Esophagus (tissue), 2 donors: ENCODE data around the gene HS3ST3A1. TPM values are rescaled to one million over a fixed set of nuclear protein-coding genes. Genes with fewer than 3 reads are reported as not detected.

Experiments used
- H3K27ac ChIP-seq, 2 donors: one replicate each; pipeline ENCODE4 v1.5.1; 2013; ENCODE audit warnings: low read depth in 2 of 2, mild to moderate bottlenecking in 2 of 2, inconsistent platforms in 1 of 2, low read length in 1 of 2, moderate library complexity in 1 of 2
- H3K27me3 ChIP-seq, 2 donors: one replicate each; pipeline ENCODE4 v1.6.1; 2013; ENCODE audit warnings: low read length in 2 of 2, control low read depth in 1 of 2, mild to moderate bottlenecking in 1 of 2; ENCODE audit not compliant: insufficient read depth in 2 of 2, control insufficient read depth in 1 of 2
- H3K36me3 ChIP-seq, 2 donors: one replicate each; pipeline ENCODE4 v1.6.1; 2013; ENCODE audit warnings: low read length in 1 of 2; ENCODE audit not compliant: control insufficient read depth in 2 of 2, insufficient read depth in 2 of 2
- H3K4me1 ChIP-seq, 2 donors: one replicate each; pipeline ENCODE4 v1.6.1; 2013; ENCODE audit warnings: low read length in 1 of 2; ENCODE audit not compliant: control insufficient read depth in 2 of 2, insufficient read depth in 2 of 2
- H3K4me3 ChIP-seq, 2 donors: one replicate each; pipeline ENCODE4 v1.5.1; 2013; ENCODE audit warnings: low read length in 2 of 2, mild to moderate bottlenecking in 2 of 2, low read depth in 1 of 2, moderate library complexity in 1 of 2
- H3K9me3 ChIP-seq, 2 donors: one replicate each; pipeline ENCODE4 v1.6.1; 2013; ENCODE audit warnings: mild to moderate bottlenecking in 2 of 2, low read depth in 1 of 2, low read length in 1 of 2, moderate library complexity in 1 of 2; ENCODE audit not compliant: control insufficient read depth in 2 of 2, insufficient read depth in 1 of 2
- WGBS, 2 donors: extraction: QIAGEN DNeasy Blood & Tissue Kit; methylation state at CpG; one replicate each; pipeline ENCODE4 v1.1.7; 2013; 5-methylcytosine and 5-hydroxymethylcytosine counted together
- polyA plus RNA-seq, 2 donors: library from polyadenylated mRNA; stranded (reverse); fragments of 200-250 nt; gene quantifications; one replicate each; pipeline ENCODE4 v1.2.3, GENCODE V29; 2013
- donor health status: healthy with polysubstance abuse.
- donor health status: Bipolar disorder and iron deficiency.

The HS3ST3A1 gene
- polyA plus RNA-seq, 2 donors, result 1.7 to 5.8 TPM

- Histone ChIP-seq H3K27ac (no peak overlapping the region), H3K36me3 (no peaks in the 10 kb centered on the region), H3K4me1 (no peaks in the 10 kb centered on the region), H3K9me3 (no peaks in the 10 kb centered on the region), H3K4me3 (no peak overlapping the region), H3K27me3 (no peaks in the 10 kb centered on the region)
- WGBS, 2 donors, result 72 to 81% methylated on average over 8 of the region's 8 CpGs
Measured at GRCh38 chr17:13636951-13637350, 35.2 kb upstream of the HS3ST3A1 start.

- H3K36me3 ChIP-seq, result no peaks in the 10 kb centered on the region
- H3K9me3 ChIP-seq, result no peaks in the 10 kb centered on the region
- H3K27ac ChIP-seq, result no peak overlapping the region
- no peak overlapping the region for H3K4me3 ChIP-seq
- H3K27me3 ChIP-seq, result no peaks in the 10 kb centered on the region
- 48 to 51% methylated on average over 5 of the region's 5 CpGs for WGBS, 2 donors
- no peaks in the 10 kb centered on the region for H3K4me1 ChIP-seq
Measured at GRCh38 chr17:13635951-13636350, 34.2 kb upstream of the HS3ST3A1 start.

DNA sequence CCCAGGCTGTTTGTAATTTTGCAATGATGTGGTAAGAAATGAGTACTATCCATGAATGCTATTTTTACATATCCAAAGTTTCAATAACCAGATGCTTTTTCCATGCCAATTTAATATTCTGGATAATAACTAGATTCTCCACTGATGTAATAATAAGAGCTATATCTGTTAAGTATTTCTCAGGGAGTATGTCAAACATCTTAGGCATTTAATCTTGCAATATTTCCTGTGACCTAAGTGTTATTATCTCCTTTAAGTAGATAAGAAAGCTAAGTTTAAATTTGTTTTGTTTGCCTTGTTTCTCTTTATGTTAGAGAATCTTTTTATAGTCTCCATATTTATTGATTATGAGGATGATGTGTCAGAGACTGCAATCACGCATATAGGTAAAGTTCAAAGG is 32.3 kb upstream of the HS3ST3A1 start:
- 79 to 94% methylated on average over 1 of the region's 1 CpG for WGBS, 2 donors
- H3K9me3 ChIP-seq, result no peaks in the 10 kb centered on the region
- H3K4me1 ChIP-seq, result no peaks in the 10 kb centered on the region
- no peaks in the 10 kb centered on the region for H3K36me3 ChIP-seq
- no peak overlapping the region for H3K4me3 ChIP-seq
- no peaks in the 10 kb centered on the region for H3K27me3 ChIP-seq
- H3K27ac ChIP-seq, result no peak overlapping the region

GRCh38 chr17:13631529-13631928 is 29.8 kb upstream of the HS3ST3A1 start:
- Histone ChIP-seq H3K27ac (no peak overlapping the region), H3K9me3 (no peaks in the 10 kb centered on the region), H3K27me3 (no peaks in the 10 kb centered on the region), H3K36me3 (no peaks in the 10 kb centered on the region), H3K4me1 (no peaks in the 10 kb centered on the region), H3K4me3 (no peak overlapping the region)
- WGBS, 2 donors, result 64 to 72% methylated on average over 2 of the region's 2 CpGs

- Histone ChIP-seq H3K4me3 (no peak overlapping the region), H3K9me3 (no peaks in the 10 kb centered on the region), H3K27me3 (no peaks in the 10 kb centered on the region), H3K4me1 (no peaks in the 10 kb centered on the region), H3K36me3 (no peaks in the 10 kb centered on the region), H3K27ac (no peak overlapping the region)
- WGBS, 2 donors, result 87 to 90% methylated on average over 1 of the region's 1 CpG
Measured at GRCh38 chr17:13626703-13627102, 25.0 kb upstream of the HS3ST3A1 start.

DNA sequence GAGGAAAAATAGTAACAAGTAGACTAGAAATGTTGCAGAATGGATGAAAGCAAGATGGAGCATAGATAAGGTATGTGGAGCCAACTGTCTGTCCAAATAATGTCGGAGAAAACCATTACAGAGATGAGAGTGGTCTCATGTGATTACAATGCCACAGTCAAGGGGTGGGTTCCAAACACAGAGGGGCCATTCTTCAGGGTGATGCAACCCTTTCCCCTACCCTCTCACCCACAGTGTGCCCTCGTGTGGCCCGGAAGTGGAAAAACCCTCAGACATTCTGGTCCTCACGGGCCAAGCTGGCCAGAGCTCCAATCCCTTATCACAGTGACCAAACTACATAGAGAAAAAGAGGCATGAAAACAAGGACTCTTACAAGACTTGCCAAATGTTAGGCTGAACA is 17.7 kb upstream of the HS3ST3A1 start:
- no peaks in the 10 kb centered on the region for H3K27me3 ChIP-seq
- H3K36me3 ChIP-seq, result no peaks in the 10 kb centered on the region
- H3K9me3 ChIP-seq, result no peaks in the 10 kb centered on the region
- no peaks in the 10 kb centered on the region for H3K4me1 ChIP-seq
- no peak overlapping the region for H3K27ac ChIP-seq
- 81 to 85% methylated on average over 4 of the region's 4 CpGs for WGBS, 2 donors
- H3K4me3 ChIP-seq, result no peak overlapping the region

DNA sequence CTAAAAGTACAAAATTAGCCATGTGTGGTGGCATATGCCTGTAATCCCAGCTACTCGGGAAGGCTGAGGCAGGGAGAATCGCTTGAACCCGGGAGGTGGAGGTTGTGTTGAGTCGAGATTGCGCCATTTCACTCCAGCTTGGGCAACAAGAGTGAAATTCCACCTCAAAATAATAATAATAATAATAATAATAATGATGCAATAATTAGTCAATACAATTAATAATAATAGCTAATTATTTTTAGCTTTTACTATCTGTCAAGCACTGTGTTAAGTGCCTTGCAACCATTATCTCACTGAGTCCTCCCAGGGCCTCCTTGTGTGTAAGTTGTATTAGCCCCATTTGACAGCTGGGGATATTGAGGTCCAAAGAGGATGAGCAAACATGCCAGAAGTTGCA is 14.3 kb upstream of the HS3ST3A1 start:
- H3K27ac ChIP-seq, result no peak overlapping the region
- H3K36me3 ChIP-seq, result no peaks in the 10 kb centered on the region
- no peaks in the 10 kb centered on the region for H3K9me3 ChIP-seq
- H3K4me1 ChIP-seq, result no peaks in the 10 kb centered on the region
- no peaks in the 10 kb centered on the region for H3K27me3 ChIP-seq
- 85 to 91% methylated on average over 5 of the region's 5 CpGs for WGBS, 2 donors
- no peak overlapping the region for H3K4me3 ChIP-seq

DNA sequence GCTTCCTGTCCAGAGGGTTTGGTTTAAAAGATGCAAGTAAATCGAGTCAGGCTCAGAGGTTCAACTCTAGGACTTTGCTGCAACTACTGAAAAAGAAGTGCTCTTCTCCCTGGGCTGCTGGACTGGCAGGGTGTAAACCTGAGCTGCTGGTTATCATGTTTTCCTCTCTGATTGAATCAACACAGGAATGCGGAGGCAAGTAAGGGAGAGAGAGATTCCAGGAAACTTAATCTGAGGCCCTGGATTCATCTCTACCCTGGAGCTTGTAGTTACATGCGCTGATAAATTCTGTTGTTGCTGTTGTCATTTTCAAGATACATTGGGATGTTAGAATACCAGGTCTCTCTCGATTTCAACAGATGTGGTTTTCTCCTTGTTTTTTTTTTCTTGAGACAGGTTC is 8.2 kb upstream of the HS3ST3A1 start:
- Histone ChIP-seq H3K36me3 (no peaks in the 10 kb centered on the region), H3K4me3 (no peak overlapping the region), H3K27me3 (no peaks in the 10 kb centered on the region), H3K4me1 (no peaks in the 10 kb centered on the region), H3K27ac (no peak overlapping the region), H3K9me3 (no peaks in the 10 kb centered on the region)
- 46 to 62% methylated on average over 4 of the region's 4 CpGs for WGBS, 2 donors

- Histone ChIP-seq H3K4me1 (peaks cover 4 to 9% of the 10 kb centered on the region in 2 donors), H3K9me3 (no peaks in the 10 kb centered on the region), H3K27me3 (peaks cover 0 to 6% of the 10 kb centered on the region in 2 donors), H3K27ac (peak overlapping the region; percentile 23 to 34), H3K4me3 (peak overlapping the region; percentile 61 to 74), H3K36me3 (no peaks in the 10 kb centered on the region)
- WGBS, 2 donors, result 1 to 2% methylated on average over 43 to 46 of the region's 46 CpGs
Measured at GRCh38 chr17:13601322-13601775, 380 bp downstream of the HS3ST3A1 start.

- 4 to 7% methylated on average over 74 to 101 of the region's 101 CpGs for WGBS, 2 donors
- peaks cover 4 to 9% of the 10 kb centered on the region in 2 donors for H3K4me1 ChIP-seq
- peaks cover 0 to 6% of the 10 kb centered on the region in 2 donors for H3K27me3 ChIP-seq
- H3K9me3 ChIP-seq, result no peaks in the 10 kb centered on the region
- H3K36me3 ChIP-seq, result no peaks in the 10 kb centered on the region
- peak overlapping the region; percentile 61 to 74 for H3K4me3 ChIP-seq
- peak overlapping the region in 1 of 2 donors; percentile 26 for H3K27ac ChIP-seq
Measured at GRCh38 chr17:13600475-13601321, 1.0 kb downstream of the HS3ST3A1 start.
